Measurements from ENCODE around the gene MYO7B. TPM values are rescaled to one million over a fixed set of nuclear protein-coding genes. Genes with fewer than 3 reads are reported as not detected.

MYO7B gene
- total RNA-seq, 1 donor from 2014 or later: 0.44 TPM

- no peak for DNase-seq
- TF ChIP-seq, protein P1, sequence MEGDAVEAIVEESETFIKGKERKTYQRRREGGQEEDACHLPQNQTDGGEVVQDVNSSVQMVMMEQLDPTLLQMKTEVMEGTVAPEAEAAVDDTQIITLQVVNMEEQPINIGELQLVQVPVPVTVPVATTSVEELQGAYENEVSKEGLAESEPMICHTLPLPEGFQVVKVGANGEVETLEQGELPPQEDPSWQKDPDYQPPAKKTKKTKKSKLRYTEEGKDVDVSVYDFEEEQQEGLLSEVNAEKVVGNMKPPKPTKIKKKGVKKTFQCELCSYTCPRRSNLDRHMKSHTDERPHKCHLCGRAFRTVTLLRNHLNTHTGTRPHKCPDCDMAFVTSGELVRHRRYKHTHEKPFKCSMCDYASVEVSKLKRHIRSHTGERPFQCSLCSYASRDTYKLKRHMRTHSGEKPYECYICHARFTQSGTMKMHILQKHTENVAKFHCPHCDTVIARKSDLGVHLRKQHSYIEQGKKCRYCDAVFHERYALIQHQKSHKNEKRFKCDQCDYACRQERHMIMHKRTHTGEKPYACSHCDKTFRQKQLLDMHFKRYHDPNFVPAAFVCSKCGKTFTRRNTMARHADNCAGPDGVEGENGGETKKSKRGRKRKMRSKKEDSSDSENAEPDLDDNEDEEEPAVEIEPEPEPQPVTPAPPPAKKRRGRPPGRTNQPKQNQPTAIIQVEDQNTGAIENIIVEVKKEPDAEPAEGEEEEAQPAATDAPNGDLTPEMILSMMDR (IDR thresholded peaks at IDR 0.05; ENCODE audit: borderline replicate concordance): no peak
- intact Hi-C loops (cut with micrococcal nuclease): no loop called here
- H3K9me3 ChIP-seq (replicated peaks): no peaks in the 10 kb centered on the region
- H3K27ac ChIP-seq (replicated peaks): peak overlapping the region; percentile 65
- peaks cover 11% of the 10 kb centered on the region for H3K36me3 ChIP-seq
- peaks cover 84% of the 10 kb centered on the region for H3K4me1 ChIP-seq
- no peaks in the 10 kb centered on the region for H3K27me3 ChIP-seq (ENCODE audit: low read depth)
- no peak overlapping the region for H3K4me3 ChIP-seq
Observed at GRCh38 chr2:127510073-127510472, 25.4 kb upstream of the MYO7B start.

DNA sequence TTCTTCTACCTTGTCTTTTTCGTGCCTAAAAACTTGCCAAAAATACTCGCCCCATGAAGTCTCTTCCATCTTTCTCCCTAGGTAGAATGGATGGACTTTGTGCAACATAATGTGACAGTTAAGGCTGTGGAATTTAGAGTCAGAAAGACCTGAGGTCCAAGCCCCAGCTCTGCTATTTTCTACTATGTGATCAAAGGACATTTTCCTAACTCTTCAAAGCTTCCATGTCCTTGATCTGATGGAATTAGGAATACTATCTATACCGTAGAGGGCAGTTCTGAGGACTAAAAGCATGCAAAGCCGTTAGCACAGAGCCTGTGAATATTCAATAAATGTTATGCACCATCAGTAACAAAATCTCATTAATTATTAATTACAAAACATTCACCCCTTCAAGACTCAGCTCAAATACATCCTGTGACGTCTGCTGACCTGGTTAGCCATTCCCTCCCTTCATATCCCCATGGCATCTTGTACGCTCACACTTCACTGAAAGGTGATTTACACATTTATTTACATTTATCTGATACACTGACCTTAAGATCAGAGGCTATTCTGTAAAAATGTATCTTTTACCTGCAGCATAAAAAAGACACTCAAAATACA, 24.3 kb upstream of the MYO7B start:
- intact Hi-C loops (cut with micrococcal nuclease): no loop called here
- H3K4me1 ChIP-seq: peaks cover 93% of the 10 kb centered on the region
- DNase-seq: no peak
- peak overlapping the region; percentile 44 for H3K27ac ChIP-seq (replicated peaks)
- peaks cover 6% of the 10 kb centered on the region for H3K36me3 ChIP-seq
- no peaks in the 10 kb centered on the region for H3K9me3 ChIP-seq (replicated peaks)
- TF ChIP-seq, protein P1 (IDR thresholded peaks at IDR 0.05; ENCODE audit: borderline replicate concordance): no peak
- no peaks in the 10 kb centered on the region for H3K27me3 ChIP-seq (ENCODE audit: low read depth)
- H3K4me3 ChIP-seq: no peak overlapping the region

DNA sequence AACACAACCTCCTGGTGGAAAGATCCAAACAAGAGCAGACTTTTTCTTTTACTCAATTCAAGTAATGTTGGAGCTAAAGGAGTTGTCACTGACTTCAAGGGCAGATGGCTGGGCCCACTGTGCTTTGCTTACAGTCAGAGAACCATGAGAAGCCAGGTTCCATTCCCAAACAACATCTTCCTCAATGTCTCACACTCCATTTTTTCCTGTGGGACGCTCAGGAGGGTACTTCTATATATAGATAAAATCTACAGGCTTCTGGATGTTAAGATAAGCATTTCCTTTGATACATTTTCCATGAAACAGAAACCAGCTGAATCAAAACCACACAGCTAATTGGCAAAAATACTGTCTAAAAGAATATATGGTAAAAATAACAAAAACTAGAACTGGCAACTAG, 23.6 kb upstream of the MYO7B start:
- no peak overlapping the region for H3K4me3 ChIP-seq
- H3K27me3 ChIP-seq (ENCODE audit: low read depth): no peaks in the 10 kb centered on the region
- peak overlapping the region; percentile 44 for H3K27ac ChIP-seq (replicated peaks)
- H3K36me3 ChIP-seq: peaks cover 6% of the 10 kb centered on the region
- H3K4me1 ChIP-seq: peaks cover 93% of the 10 kb centered on the region
- no peaks in the 10 kb centered on the region for H3K9me3 ChIP-seq (replicated peaks)
- TF ChIP-seq, protein P1 (IDR thresholded peaks at IDR 0.05; ENCODE audit: borderline replicate concordance): no peak
- DNase-seq: no peak
- intact Hi-C loops (cut with micrococcal nuclease): no loop called here

- TF ChIP-seq, protein P1 (IDR thresholded peaks at IDR 0.05; ENCODE audit: borderline replicate concordance): no peak
- H3K4me3 ChIP-seq: no peak overlapping the region
- peaks cover 93% of the 10 kb centered on the region for H3K4me1 ChIP-seq
- H3K36me3 ChIP-seq: peaks cover 6% of the 10 kb centered on the region
- no peaks in the 10 kb centered on the region for H3K27me3 ChIP-seq (ENCODE audit: low read depth)
- no peaks in the 10 kb centered on the region for H3K9me3 ChIP-seq (replicated peaks)
- intact Hi-C loops (cut with micrococcal nuclease): no loop called here
- no peak for DNase-seq
- H3K27ac ChIP-seq (replicated peaks): peak overlapping the region; percentile 44
Observed at GRCh38 chr2:127512362-127512761, 23.1 kb upstream of the MYO7B start.

- intact Hi-C loops (cut with micrococcal nuclease): no loop called here
- no peaks in the 10 kb centered on the region for H3K9me3 ChIP-seq (replicated peaks)
- TF ChIP-seq, protein P1 (IDR thresholded peaks at IDR 0.05; ENCODE audit: borderline replicate concordance): no peak
- H3K27ac ChIP-seq (replicated peaks): peak overlapping the region; percentile 82
- peaks cover 16% of the 10 kb centered on the region for H3K36me3 ChIP-seq
- no peak for DNase-seq
- H3K4me1 ChIP-seq: peaks cover 80% of the 10 kb centered on the region
- H3K4me3 ChIP-seq: peak overlapping the region; percentile 26
- H3K27me3 ChIP-seq (ENCODE audit: low read depth): no peaks in the 10 kb centered on the region
Observed at GRCh38 chr2:127514076-127514475, 21.4 kb upstream of the MYO7B start.
